Kidney (tissue), 14 donors: ENCODE results near the gene UAP1. TPM values are rescaled to one million over a fixed set of nuclear protein-coding genes. Genes with fewer than 3 reads are reported as not detected.

Experiments used
- DNase-seq, 5 donors: peaks; one replicate each; pipeline ENCODE4 v3.0.0-alpha.2; 2013 to 2020
- FAIRE-seq: peaks from 2 replicates; lab custom pipeline; 2012; peaks lifted over from hg19 to GRCh38; lab: Jason Lieb, UNC
- H3K27ac ChIP-seq, 2 donors: one replicate each; pipeline ENCODE4 v1.7.0; 2013; ENCODE audit warnings: low read depth in 2 of 2, low read length in 2 of 2, inconsistent platforms in 1 of 2
- H3K27me3 ChIP-seq: one replicate; pipeline ENCODE4 v1.7.1; 2013; ENCODE audit warnings: low read length, inconsistent platforms; ENCODE audit not compliant: control insufficient read depth, insufficient read depth
- H3K36me3 ChIP-seq, 3 donors: one replicate each; pipeline versions ENCODE4 v1.7.0 to v1.7.1; 2013; ENCODE audit warnings: low read length in 3 of 3, control low read depth in 1 of 3, inconsistent platforms in 1 of 3; ENCODE audit not compliant: insufficient read depth in 3 of 3, control insufficient read depth in 2 of 3
- H3K4me1 ChIP-seq, 3 donors: one replicate each; pipeline versions ENCODE4 v1.7.0 to v1.7.1; 2013; ENCODE audit warnings: low read length in 3 of 3, inconsistent platforms in 1 of 3, low read depth in 1 of 3; ENCODE audit not compliant: control insufficient read depth in 2 of 3, insufficient read depth in 2 of 3
- H3K4me3 ChIP-seq, 3 donors: one replicate each; pipeline versions ENCODE4 v1.7.0 to v1.8.1; 2013; ENCODE audit warnings: low read length in 3 of 3, control low read depth in 1 of 3, inconsistent platforms in 1 of 3
- H3K9ac ChIP-seq, 3 donors: one replicate each; pipeline versions ENCODE4 v1.7.0 to v1.7.1; 2013; ENCODE audit warnings: low read length in 3 of 3, control low read depth in 1 of 3, inconsistent platforms in 1 of 3
- H3K9me3 ChIP-seq, 3 donors: one replicate each; pipeline versions ENCODE4 v1.7.0 to v1.7.1; 2013; ENCODE audit warnings: low read length in 3 of 3, control low read depth in 1 of 3, inconsistent platforms in 1 of 3; ENCODE audit not compliant: control insufficient read depth in 2 of 3, insufficient read depth in 1 of 3
- CTCF ChIP-seq: IDR thresholded peaks from 3 replicates; pipeline ENCODE4 v1.5.1; 2012; ENCODE audit warnings: mild to moderate bottlenecking, moderate library complexity, borderline replicate concordance; ENCODE audit not compliant: insufficient read depth; ENCODE audit errors: extremely low read depth
- intact Hi-C: fragments of 100-400 bp; cut with DNase I; formaldehyde crosslinking; loops from one replicate; pipeline ENCODE4 v1.11.1; 2022
- polyA plus RNA-seq: library from polyadenylated mRNA; stranded (reverse); fragments of 350-450 nt; fragmentation: Illumina TruSeq; extraction: RNeasy Lipid Tissue Mini Kit (QIAGEN cat#74804); gene quantifications from one replicate; pipeline ENCODE4 v1.2.3, GENCODE V29; 2014; ENCODE audit warnings: low read depth, low replicate concordance; ENCODE audit not compliant: insufficient read depth
- total RNA-seq: library from RNA; stranded (reverse); fragmentation: NEBNext Ultra II Directional; extraction: Animal tissue kit (Norgen Biotek cat#: 25700); gene quantifications from one replicate; pipeline ENCODE4 v1.2.1, GENCODE V29; 2021
- donor health status: control.
- donor health status: control.
- donor health status: control.
- donor health status: control.
- donor health status: control.
- donor health status: DM: yes; HTN: yes; CAD: no.
- donor health status: Normal renal cell carcinoma (clear cell type).

The UAP1 gene
- total and polyA plus RNA-seq, 2 donors from 2014 or later = 23.6 to 30.6 TPM

- H3K27me3 ChIP-seq = no peaks in the 10 kb centered on the region
- intact Hi-C loops = no loop called here
- FAIRE-seq (no peak), DNase-seq (no peak)
- H3K27ac ChIP-seq = no peak overlapping the region
- H3K4me3 ChIP-seq = no peak overlapping the region
- no peaks in the 10 kb centered on the region for H3K4me1 ChIP-seq
- TF ChIP-seq CTCF = no peak
- no peak overlapping the region for H3K9ac ChIP-seq
- peaks cover 0 to 4% (median 2%) of the 10 kb centered on the region in 3 donors for H3K36me3 ChIP-seq
- no peaks in the 10 kb centered on the region for H3K9me3 ChIP-seq
Measured at GRCh38 chr1:162530988-162531319, 30.6 kb upstream of the UAP1 start.

- H3K9me3 ChIP-seq = no peaks in the 10 kb centered on the region
- no peak for DNase-seq
- no peaks in the 10 kb centered on the region for H3K27me3 ChIP-seq
- H3K27ac ChIP-seq = no peak overlapping the region
- H3K4me3 ChIP-seq = no peak overlapping the region
- no peaks in the 10 kb centered on the region for H3K36me3 ChIP-seq
- H3K4me1 ChIP-seq = no peaks in the 10 kb centered on the region
- no peak for FAIRE-seq
- no peak overlapping the region for H3K9ac ChIP-seq
- intact Hi-C loops = no loop called here
- TF ChIP-seq CTCF = no peak
Measured at GRCh38 chr1:162535501-162535900, 26.0 kb upstream of the UAP1 start.

- Histone ChIP-seq H3K36me3 (no peaks in the 10 kb centered on the region), H3K27ac (no peak overlapping the region), H3K27me3 (no peaks in the 10 kb centered on the region), H3K4me1 (no peaks in the 10 kb centered on the region), H3K4me3 (no peak overlapping the region), H3K9ac (no peak overlapping the region), H3K9me3 (no peaks in the 10 kb centered on the region)
- DNase-seq (no peak), FAIRE-seq (no peak)
- intact Hi-C loops = no loop called here
- no peak for TF ChIP-seq CTCF
Measured at GRCh38 chr1:162536511-162536910, 25.0 kb upstream of the UAP1 start.

GRCh38 chr1:162537216-162537615 lies 24.3 kb upstream of the UAP1 start:
- DNase-seq (no peak), FAIRE-seq (no peak)
- Histone ChIP-seq H3K9me3 (no peaks in the 10 kb centered on the region), H3K27me3 (no peaks in the 10 kb centered on the region), H3K27ac (no peak overlapping the region), H3K4me3 (no peak overlapping the region), H3K4me1 (no peaks in the 10 kb centered on the region), H3K36me3 (no peaks in the 10 kb centered on the region), H3K9ac (no peak overlapping the region)
- TF ChIP-seq CTCF = no peak
- intact Hi-C loops = no loop called here
